H1 (cell line): ENCODE results near the gene TCERG1. TPM values are rescaled to one million over a fixed set of nuclear protein-coding genes. Genes with fewer than 3 reads are reported as not detected.

Experiments used
- RAD21 ChIP-seq, 2 experiments: IDR thresholded peaks in 1 of 2; conservative IDR thresholded peaks in 1 of 2; 2 replicates each; pipeline ENCODE4 v1.6.1; 2011; ENCODE audit warnings: low read depth in 2 of 2, low read length in 2 of 2, improper control_type of control experiment in 1 of 2, inconsistent platforms in 1 of 2, mild to moderate bottlenecking in 1 of 2, moderate library complexity in 1 of 2
- SP2 ChIP-seq: IDR thresholded peaks from 2 replicates; pipeline ENCODE4 v1.6.1; 2012; ENCODE audit warnings: mild to moderate bottlenecking, low read length, inconsistent platforms
- SP4 ChIP-seq: IDR thresholded peaks from 2 replicates; pipeline ENCODE4 v1.6.1; 2012; ENCODE audit warnings: low read length, inconsistent platforms
- polyA plus RNA-seq, 7 experiments: library from polyadenylated mRNA; depleted of rRNA in 3 of 7; stranded (reverse) in 5 of 7; unstranded in 2 of 7; fragments of >200 nt in 5 of 7; fragments of 200-250 nt in 2 of 7; gene quantifications; 1 replicate in 5 of 7; 2 replicates in 1 of 7; 4 replicates in 1 of 7; pipeline versions ENCODE4 v1.2.1 to v1.2.3, GENCODE V29; 2011 to 2013; ENCODE audit warnings: missing spikeins in 2 of 7, mixed read lengths in 2 of 7
- total RNA-seq: library from RNA; stranded (reverse); fragmentation: NEBNext Ultra II Directional; extraction: Animal tissue kit (Norgen Biotek cat#: 25700); gene quantifications from 2 replicates; pipeline ENCODE4 v1.2.1, GENCODE V29; 2021
- TF ChIP-seq, protein P1 (sequence below): IDR thresholded peaks from 2 replicates; pipeline ENCODE4 v1.6.1; 2012; ENCODE audit warnings: inconsistent platforms

Gene TCERG1
- total and polyA plus RNA-seq, 2 of the 8 experiments (the other 6 are each of a cell fraction or from before 2014, with no cell fraction given) = 105 to 122 TPM

DNA sequence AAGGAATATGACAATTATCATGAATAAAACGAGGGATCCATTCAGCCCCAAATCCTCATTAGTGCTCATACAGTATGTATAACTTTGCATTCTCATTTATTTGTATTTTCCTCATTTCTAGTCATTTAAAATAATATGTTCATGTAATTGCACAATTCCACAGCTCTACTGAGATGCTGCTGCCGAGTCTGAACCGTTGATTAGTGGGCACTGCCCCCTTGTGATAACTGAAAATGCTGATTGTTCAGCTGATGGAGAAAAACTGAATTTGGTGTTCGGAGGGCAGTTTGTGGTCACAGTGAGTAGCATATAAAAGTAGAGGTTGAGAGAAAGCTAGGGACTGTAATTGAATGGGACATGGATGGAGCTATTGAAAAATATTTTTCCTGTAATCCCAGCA is 81.1 kb downstream of the TCERG1 start (continued):
- peak; percentile 38 to 62; a peak in 3 of 4 replicates for TF ChIP-seq RAD21 (IDR thresholded peaks at IDR 0.05 in 1 of 2, conservative IDR thresholded peaks at IDR 0.05 in 1 of 2; ENCODE audit: low read depth in 2 of 2, low read length in 2 of 2)
- TF ChIP-seq SP2 = no peak
- no peak for TF ChIP-seq SP4
- TF ChIP-seq, protein P1, sequence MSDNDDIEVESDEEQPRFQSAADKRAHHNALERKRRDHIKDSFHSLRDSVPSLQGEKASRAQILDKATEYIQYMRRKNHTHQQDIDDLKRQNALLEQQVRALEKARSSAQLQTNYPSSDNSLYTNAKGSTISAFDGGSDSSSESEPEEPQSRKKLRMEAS = no peak
- TF ChIP-seq, all 59 proteins: peak for 2
